H7 (cell line): ENCODE data around the gene METTL17. TPM values are rescaled to one million over a fixed set of nuclear protein-coding genes. Genes with fewer than 3 reads are reported as not detected.
"Not testable (repeated sequence)": the region's sequence is repeated elsewhere in the genome, so short reads cannot be mapped to it uniquely, and the experiment has no call there.

Source experiments
- DNase-seq: peaks from one replicate; pipeline ENCODE4 v3.0.0; 2012
- H3K27me3 ChIP-seq: 2 replicates; pipeline ENCODE4 v1.6.0; 2011; ENCODE audit warnings: mild to moderate bottlenecking, low read length; ENCODE audit not compliant: control insufficient read depth, insufficient read depth
- H3K36me3 ChIP-seq: replicated peaks from 2 replicates; pipeline ENCODE4 v1.5.1; 2011; ENCODE audit warnings: low read length; ENCODE audit not compliant: control insufficient read depth, insufficient read depth
- H3K4me3 ChIP-seq: 2 replicates; pipeline ENCODE4 v1.5.1; 2011; ENCODE audit warnings: low read depth, mild to moderate bottlenecking, control low read depth, low read length, moderate library complexity; ENCODE audit not compliant: insufficient read depth
- total RNA-seq: library from RNA; depleted of rRNA; stranded (reverse); fragments of >200 nt; shearing (Covaris generic); gene quantifications from 2 replicates; pipeline ENCODE4 v1.2.3, GENCODE V29; 2014; rRNA removed

METTL17 gene
- total RNA-seq, 1 experiment from 2014 or later: 109 TPM

DNA sequence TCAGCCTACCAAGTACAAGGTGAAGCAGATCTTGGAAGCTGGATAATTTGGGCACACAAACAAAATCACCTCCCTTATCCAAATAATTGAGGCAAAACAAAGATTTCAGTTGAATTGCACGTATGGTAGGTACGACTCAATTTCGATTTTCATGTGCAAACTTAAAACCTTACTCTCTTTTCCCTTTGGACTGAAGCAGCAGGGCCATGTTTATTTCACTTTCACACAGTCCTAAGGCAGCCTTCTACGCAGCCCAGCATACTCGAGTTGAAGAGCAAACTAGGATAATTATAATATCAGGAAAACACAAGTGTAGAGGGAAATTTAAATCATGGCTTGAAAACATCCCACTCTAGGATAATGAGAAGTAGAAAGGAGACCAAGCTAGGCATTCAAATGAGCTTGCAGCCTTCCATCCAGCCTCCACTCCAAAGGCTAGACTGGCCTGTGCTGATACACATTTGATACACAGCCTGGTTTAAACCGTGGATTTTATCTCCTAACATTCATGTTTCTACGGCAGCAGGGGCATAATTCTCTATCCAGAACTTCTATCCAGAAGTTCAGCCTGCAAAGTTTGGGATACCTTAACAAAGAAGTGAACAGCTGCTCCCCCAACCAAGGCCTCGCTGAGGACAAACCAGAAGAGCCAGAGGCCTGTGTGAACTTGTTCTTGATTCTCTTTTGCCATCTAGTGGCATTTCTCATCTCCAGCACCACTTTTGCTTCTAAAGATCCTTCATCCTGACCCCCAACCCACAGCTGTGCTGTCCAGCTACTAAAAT, 50.0 kb downstream of the METTL17 start:
- peak; percentile 75 for DNase-seq
- H3K36me3 ChIP-seq: no peaks in the 10 kb centered on the region
- no peak overlapping the region for H3K4me3 ChIP-seq
- no peaks in the 10 kb centered on the region; the same call in 1 of the 2 replicates for H3K27me3 ChIP-seq

DNA sequence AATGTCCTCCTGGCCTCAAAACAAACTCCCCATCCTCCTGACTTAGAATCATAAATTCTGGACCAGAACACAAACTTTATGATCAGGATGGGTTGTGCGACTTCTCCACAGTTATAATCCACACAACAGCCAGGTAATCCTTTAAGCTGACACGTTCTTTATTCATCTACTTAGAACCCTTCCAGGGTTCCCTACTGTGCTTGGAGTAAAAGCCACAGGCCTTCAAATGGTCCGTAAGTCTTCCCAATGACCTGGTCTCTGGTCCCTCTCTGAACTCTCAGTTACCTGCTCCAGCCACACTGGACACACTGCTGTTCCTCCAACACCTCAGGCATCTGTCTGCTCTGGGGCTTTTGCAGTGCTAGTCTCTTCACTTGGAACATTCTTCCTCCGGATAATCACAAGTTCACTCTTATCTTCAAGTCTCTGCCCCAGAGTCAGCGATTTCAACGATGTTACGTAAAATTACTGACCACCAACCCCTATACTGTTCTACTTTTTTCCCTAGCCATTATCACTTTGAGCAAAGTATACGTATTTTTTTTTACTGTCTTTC, 50.7 kb downstream of the METTL17 start:
- H3K27me3 ChIP-seq: no peaks in the 10 kb centered on the region; the same call in 1 of the 2 replicates
- H3K4me3 ChIP-seq: no peak overlapping the region
- H3K36me3 ChIP-seq: no peaks in the 10 kb centered on the region
- no peak for DNase-seq

DNA sequence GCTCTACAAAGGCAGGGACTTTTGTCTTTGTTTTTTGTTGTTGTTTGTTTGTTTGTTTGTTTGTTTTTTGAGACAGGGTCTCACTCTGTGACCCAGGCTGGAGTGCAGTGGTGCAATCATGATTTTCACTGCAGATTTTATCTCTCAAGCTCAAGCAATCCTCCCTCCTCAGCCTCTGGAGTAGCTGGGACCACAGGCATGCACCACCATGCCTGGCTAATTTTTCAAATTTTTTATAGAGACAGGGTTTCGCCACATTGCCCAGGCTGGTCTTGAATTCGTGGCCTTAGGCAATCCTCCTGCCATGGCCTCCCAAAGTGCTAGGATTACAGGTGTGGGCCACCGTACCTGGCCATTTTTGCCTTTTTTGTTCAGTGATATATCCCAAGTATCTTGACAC, 51.2 kb downstream of the METTL17 start:
- not testable (repeated sequence) for H3K27me3 ChIP-seq, DNase-seq, H3K4me3 ChIP-seq, H3K36me3 ChIP-seq

DNA sequence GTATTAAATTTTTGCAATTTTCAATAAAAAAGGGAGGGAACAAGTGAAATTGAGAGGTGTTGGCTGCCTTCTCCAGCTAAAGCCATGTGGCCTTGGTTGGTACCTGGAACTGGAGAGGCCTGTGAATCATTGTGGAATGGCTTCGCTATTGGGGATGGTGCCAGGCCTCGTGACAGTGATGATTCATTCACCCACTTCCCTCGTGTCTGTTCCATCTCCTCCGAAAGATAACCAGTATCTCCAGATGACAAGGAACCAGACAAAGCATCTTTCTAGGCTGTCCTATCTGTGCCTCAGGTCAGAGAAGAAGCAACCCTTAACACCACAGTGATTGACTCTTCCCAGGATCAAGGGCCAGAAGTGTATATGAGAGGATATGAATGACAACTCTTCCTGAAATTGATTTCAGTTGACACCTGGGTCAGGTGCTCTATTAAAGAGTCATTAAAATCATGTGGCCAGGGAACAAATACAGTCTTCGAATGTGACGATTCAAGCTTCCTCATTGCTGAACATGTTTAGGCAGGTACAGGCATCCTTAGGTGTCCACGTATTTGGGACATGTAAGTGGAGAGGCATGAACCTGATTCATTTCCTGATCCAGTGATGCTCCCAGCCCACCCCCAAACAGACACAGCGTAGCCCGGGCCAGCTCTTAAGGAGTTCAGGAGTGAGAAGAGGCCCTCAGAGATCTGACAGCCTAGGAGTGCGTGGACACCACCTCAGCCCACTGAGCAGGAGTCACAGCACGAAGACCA, 52.1 kb downstream of the METTL17 start, which contains the start of gene RNASE7:
RNASE7 (plus strand) TSS at position 687 of the 758 bp plus-strand sequence. CDS start 631 bp downstream, outside the sequence.
- Histone ChIP-seq H3K36me3 (no peaks in the 10 kb centered on the region), H3K4me3 (no peak within 1 kb of the TSS), H3K27me3 (no peaks in the 10 kb centered on the region; the same call in 1 of the 2 replicates)
- no peak for DNase-seq

DNA sequence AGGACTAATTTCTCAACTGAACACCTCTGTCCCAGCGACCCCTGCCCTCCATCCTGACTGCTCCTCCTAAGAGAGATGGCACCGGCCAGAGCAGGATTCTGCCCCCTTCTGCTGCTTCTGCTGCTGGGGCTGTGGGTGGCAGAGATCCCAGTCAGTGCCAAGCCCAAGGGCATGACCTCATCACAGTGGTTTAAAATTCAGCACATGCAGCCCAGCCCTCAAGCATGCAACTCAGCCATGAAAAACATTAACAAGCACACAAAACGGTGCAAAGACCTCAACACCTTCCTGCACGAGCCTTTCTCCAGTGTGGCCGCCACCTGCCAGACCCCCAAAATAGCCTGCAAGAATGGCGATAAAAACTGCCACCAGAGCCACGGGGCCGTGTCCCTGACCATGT, 53.1 kb downstream of the METTL17 start:
- Histone ChIP-seq H3K27me3 (no peaks in the 10 kb centered on the region; the same call in 1 of the 2 replicates), H3K36me3 (no peaks in the 10 kb centered on the region), H3K4me3 (no peak overlapping the region)
- DNase-seq: no peak

DNA sequence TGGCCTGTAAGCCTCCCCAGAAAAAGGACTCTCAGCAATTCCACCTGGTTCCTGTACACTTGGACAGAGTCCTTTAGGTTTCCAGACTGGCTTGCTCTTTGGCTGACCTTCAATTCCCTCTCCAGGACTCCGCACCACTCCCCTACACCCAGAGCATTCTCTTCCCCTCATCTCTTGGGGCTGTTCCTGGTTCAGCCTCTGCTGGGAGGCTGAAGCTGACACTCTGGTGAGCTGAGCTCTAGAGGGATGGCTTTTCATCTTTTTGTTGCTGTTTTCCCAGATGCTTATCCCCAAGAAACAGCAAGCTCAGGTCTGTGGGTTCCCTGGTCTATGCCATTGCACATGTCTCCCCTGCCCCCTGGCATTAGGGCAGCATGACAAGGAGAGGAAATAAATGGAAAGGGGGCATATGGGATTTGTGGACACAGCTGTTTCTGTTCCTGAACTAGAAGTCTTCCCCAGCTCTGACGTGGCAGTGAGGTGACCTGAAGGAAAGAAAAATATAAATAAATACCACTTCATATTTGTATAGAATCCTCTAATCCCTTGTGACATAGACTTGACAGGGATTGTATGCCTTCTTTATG, 53.7 kb downstream of the METTL17 start:
- Histone ChIP-seq H3K36me3 (no peaks in the 10 kb centered on the region), H3K27me3 (no peaks in the 10 kb centered on the region; the same call in 1 of the 2 replicates), H3K4me3 (no peak overlapping the region)
- DNase-seq: no peak

DNA sequence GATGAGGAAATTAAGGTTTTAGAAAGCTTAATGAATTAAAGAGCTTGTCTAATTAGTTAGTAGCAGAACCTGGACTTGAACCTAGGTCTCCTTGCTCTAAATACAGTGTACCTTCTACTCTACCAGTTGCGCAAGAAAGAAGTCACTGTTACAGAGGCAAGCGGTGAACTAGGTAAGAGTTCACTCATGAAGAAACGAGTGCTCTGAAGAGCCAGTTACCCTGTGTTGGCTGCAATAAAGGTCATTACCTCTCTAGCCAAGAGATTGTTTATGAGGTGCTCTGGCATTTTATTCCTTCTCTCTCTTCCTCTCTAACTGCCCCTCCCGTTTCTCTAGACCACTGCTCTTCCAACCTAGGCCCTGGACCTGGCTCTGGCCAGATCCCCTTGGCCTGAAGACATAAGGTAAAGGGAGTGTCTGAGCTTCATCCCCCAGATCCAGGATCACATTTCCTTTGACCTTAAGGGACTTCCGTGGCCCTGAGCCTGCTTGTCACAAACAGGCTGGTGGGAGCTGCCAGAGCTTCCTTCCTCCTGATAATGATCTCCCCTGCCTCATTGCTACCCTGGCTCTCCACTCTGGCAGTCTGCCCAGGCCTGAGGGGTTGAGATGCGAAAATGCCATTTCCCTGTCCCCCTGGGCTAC, 54.3 kb downstream of the METTL17 start:
- no peak for DNase-seq
- H3K27me3 ChIP-seq: no peaks in the 10 kb centered on the region; the same call in 1 of the 2 replicates
- no peaks in the 10 kb centered on the region for H3K36me3 ChIP-seq
- no peak overlapping the region for H3K4me3 ChIP-seq

Other genes starting within 250 kb of the METTL17 start
- not detected in 2 replicates for gene EDDM3A, start 244.1 kb upstream of the METTL17 start, total RNA-seq
- gene EDDM3B, start 221.6 kb upstream of the METTL17 start, total RNA-seq: not detected in 2 replicates
- gene RNASE6, start 208.7 kb upstream of the METTL17 start, total RNA-seq: 0.66 and 0.92 TPM in 2 replicates
- 72.7 and 124 TPM in 2 replicates for gene RNASE1, start 187.1 kb upstream of the METTL17 start, total RNA-seq
- not detected in 2 replicates for gene RNASE3, start 98.6 kb upstream of the METTL17 start, total RNA-seq
- gene RNASE2, start 34.5 kb upstream of the METTL17 start, total RNA-seq: not detected in 2 replicates
- gene SLC39A2, start 9.3 kb downstream of the METTL17 start, total RNA-seq: 0.17 TPM in 1 of 2 replicates, not detected in the other
- gene NDRG2, start 35.1 kb downstream of the METTL17 start, total RNA-seq: 21.5 and 33.5 TPM in 2 replicates
- gene TPPP2, start 40.2 kb downstream of the METTL17 start, total RNA-seq: 0.15 TPM in 1 of 2 replicates, not detected in the other
- not detected in 2 replicates for gene RNASE13, start 44.8 kb downstream of the METTL17 start, total RNA-seq
- not detected in 2 replicates for gene RNASE7, start 52.4 kb downstream of the METTL17 start, total RNA-seq
- gene RNASE8, start 67.8 kb downstream of the METTL17 start, total RNA-seq: not detected in 2 replicates
- 63.9 and 82.1 TPM in 2 replicates for gene ARHGEF40, start 80.3 kb downstream of the METTL17 start, total RNA-seq
- 71.2 and 90.3 TPM in 2 replicates for gene ZNF219, start 108.7 kb downstream of the METTL17 start, total RNA-seq
- 0.31 and 0.78 TPM in 2 replicates for gene TMEM253, start 111.1 kb downstream of the METTL17 start, total RNA-seq
- gene OR5AU1, start 166.1 kb downstream of the METTL17 start, total RNA-seq: not detected in 2 replicates